WTC11 (cell line): Measurements from ENCODE around the gene FHOD3. TPM values are rescaled to one million over a fixed set of nuclear protein-coding genes. Genes with fewer than 3 reads are reported as not detected.

ENCODE experiments used
- ATAC-seq: fragments of 200-7000 bp; cut with Tn5 transposase; 2 replicates; pipeline ENCODE4 v1.10.0; 2021; ENCODE audit warnings: mild to moderate bottlenecking, moderate library complexity
- CTCF ChIA-PET: fragments of 300-600 bp; sonication (Branson Sonifier 250); formaldehyde crosslinking; loops from one replicate; lab custom pipeline; 2021; ENCODE audit warnings: antibody characterized with exemption; lab: Charles Lee
- POLR2A ChIA-PET: fragments of 350-600 bp; sonication (Branson Sonifier 250); formaldehyde crosslinking; loops from one replicate; lab custom pipeline; 2021; ENCODE audit warnings: antibody characterized with exemption; lab: Charles Lee
- DNase-seq: peaks from one replicate; pipeline ENCODE4 v3.0.0; 2021; ENCODE audit warnings: low spot score
- H3K27ac Mint-ChIP-seq: 2 replicates; pipeline ENCODE4 v1.8.0; 2021; ENCODE audit warnings: mixed read lengths
- H3K27me3 Mint-ChIP-seq: 2 replicates; pipeline ENCODE4 v1.8.0; 2021; ENCODE audit warnings: low read depth, mild to moderate bottlenecking, moderate library complexity, mixed read lengths
- H3K36me3 Mint-ChIP-seq: 2 replicates; pipeline ENCODE4 v1.8.0; 2021; ENCODE audit warnings: mixed read lengths
- H3K4me1 Mint-ChIP-seq: 2 replicates; pipeline ENCODE4 v1.8.0; 2022; ENCODE audit warnings: mixed read lengths
- H3K4me3 Mint-ChIP-seq: 2 replicates; pipeline ENCODE4 v1.8.0; 2021; ENCODE audit warnings: mild to moderate bottlenecking, moderate library complexity, mixed read lengths
- H3K9me3 Mint-ChIP-seq: 2 replicates; pipeline ENCODE4 v1.8.0; 2021; ENCODE audit warnings: mixed read lengths
- ARID4B ChIP-seq: sonication (generic); formaldehyde crosslinking; IDR thresholded peaks from 2 replicates; pipeline ENCODE4 v1.8.0; 2023; ENCODE audit warnings: missing genetic modification reagents, mild to moderate bottlenecking, borderline replicate concordance
- CDX4 ChIP-seq: fragments of 250-450 bp; sonication (Bioruptor Pico); IDR thresholded peaks from 2 replicates; pipeline ENCODE4 v1.9.0; 2021; ENCODE audit warnings: moderate library complexity, mild to moderate bottlenecking, inconsistent platforms, borderline replicate concordance
- ELF4 ChIP-seq: sonication (generic); formaldehyde crosslinking; IDR thresholded peaks from 2 replicates; pipeline ENCODE4 v1.8.1; 2022; ENCODE audit warnings: low read depth, mild to moderate bottlenecking, moderate library complexity, missing genetic modification reagents
- FOXJ3 ChIP-seq: sonication (generic); formaldehyde crosslinking; IDR thresholded peaks from 2 replicates; pipeline ENCODE4 v1.9.0; 2021; ENCODE audit warnings: missing genetic modification reagents, mild to moderate bottlenecking, borderline replicate concordance
- FOXK1 ChIP-seq: sonication (generic); formaldehyde crosslinking; IDR thresholded peaks from 2 replicates; pipeline ENCODE4 v1.8.0; 2022; ENCODE audit warnings: mild to moderate bottlenecking, moderate library complexity, missing genetic modification reagents
- HMGA2 ChIP-seq: fragments of 250-450 bp; sonication (Bioruptor Pico); IDR thresholded peaks from 2 replicates; pipeline ENCODE4 v1.4.0; 2021; ENCODE audit warnings: mild to moderate bottlenecking, moderate library complexity
- IRF1 ChIP-seq: sonication (generic); formaldehyde crosslinking; IDR thresholded peaks from 2 replicates; pipeline ENCODE4 v1.8.0; 2023; ENCODE audit warnings: missing genetic modification reagents
- JAZF1 ChIP-seq: fragments of 250-450 bp; sonication (Bioruptor Pico); IDR thresholded peaks from 2 replicates; pipeline ENCODE4 v1.9.0; 2021; ENCODE audit warnings: moderate library complexity, mild to moderate bottlenecking, inconsistent platforms
- JUN ChIP-seq: sonication (generic); formaldehyde crosslinking; IDR thresholded peaks from 2 replicates; pipeline ENCODE4 v1.8.0; 2023; ENCODE audit warnings: mild to moderate bottlenecking, missing genetic modification reagents
- MAX ChIP-seq: sonication (generic); formaldehyde crosslinking; IDR thresholded peaks from 2 replicates; pipeline ENCODE4 v1.8.0; 2022; ENCODE audit warnings: mild to moderate bottlenecking, missing genetic modification reagents
- NFE2L1 ChIP-seq: sonication (generic); formaldehyde crosslinking; IDR thresholded peaks from 2 replicates; pipeline ENCODE4 v1.8.1; 2023; ENCODE audit warnings: missing genetic modification reagents
- NR3C1 ChIP-seq: sonication (generic); formaldehyde crosslinking; conservative IDR thresholded peaks from 2 replicates; pipeline ENCODE4 v1.8.1; 2023; ENCODE audit warnings: low read depth, mild to moderate bottlenecking, missing genetic modification reagents
- PRRX2 ChIP-seq: fragments of 250-450 bp; sonication (Bioruptor Pico); IDR thresholded peaks from 2 replicates; pipeline ENCODE4 v1.8.0; 2021; ENCODE audit warnings: mild to moderate bottlenecking
- TEAD1 ChIP-seq: sonication (generic); formaldehyde crosslinking; IDR thresholded peaks from 2 replicates; pipeline ENCODE4 v1.8.0; 2022; ENCODE audit warnings: mild to moderate bottlenecking, missing genetic modification reagents
- USF1 ChIP-seq: sonication (generic); formaldehyde crosslinking; IDR thresholded peaks from 2 replicates; pipeline ENCODE4 v1.8.0; 2022; ENCODE audit warnings: mild to moderate bottlenecking, missing genetic modification reagents
- ZBTB43 ChIP-seq: sonication (generic); formaldehyde crosslinking; IDR thresholded peaks from 2 replicates; pipeline ENCODE4 v1.8.1; 2023; ENCODE audit warnings: mild to moderate bottlenecking, missing genetic modification reagents
- ZNF263 ChIP-seq: sonication (generic); formaldehyde crosslinking; IDR thresholded peaks from 2 replicates; pipeline ENCODE4 v1.8.1; 2022; ENCODE audit warnings: low read depth, mild to moderate bottlenecking, moderate library complexity, missing genetic modification reagents
- ZNF317 ChIP-seq: sonication (generic); formaldehyde crosslinking; IDR thresholded peaks from 2 replicates; pipeline ENCODE4 v1.8.1; 2023; ENCODE audit warnings: low read depth, mild to moderate bottlenecking, moderate library complexity, missing genetic modification reagents, borderline replicate concordance
- ZNF532 ChIP-seq: fragments of 250-450 bp; sonication (Bioruptor Pico); IDR thresholded peaks from 2 replicates; pipeline ENCODE4 v1.9.0; 2021; ENCODE audit warnings: mild to moderate bottlenecking, borderline replicate concordance
- ZSCAN18 ChIP-seq: fragments of 250-450 bp; sonication (Bioruptor Pico); IDR thresholded peaks from 2 replicates; pipeline ENCODE4 v2.1.2; 2022; ENCODE audit warnings: mild to moderate bottlenecking, moderate library complexity
- total RNA-seq: library from RNA; stranded (reverse); gene quantifications from 3 replicates; pipeline ENCODE4 v1.2.3, GENCODE V29; 2021

Gene FHOD3
- total RNA-seq, 1 experiment from 2014 or later = 3.8 TPM

GRCh38 chr18:36471393-36471792 is 173.9 kb downstream of the FHOD3 start:
- ATAC-seq = no peak
- ChIA-PET CTCF (no interaction called here), POLR2A (no interaction called here)
- no peak overlapping the region for H3K4me3 Mint-ChIP-seq
- DNase-seq = no peak
- peaks cover 37% of the 10 kb centered on the region for H3K4me1 Mint-ChIP-seq
- TF ChIP-seq JUN (CRISPR knock-in tag) (no peak), MAX (CRISPR knock-in tag) (no peak), ZNF532 (CRISPR knock-in tag) (no peak), FOXJ3 (CRISPR knock-in tag) (no peak), ZBTB43 (CRISPR knock-in tag) (no peak), PRRX2 (CRISPR knock-in tag) (no peak), HMGA2 (CRISPR knock-in tag) (no peak), ZSCAN18 (CRISPR knock-in tag) (no peak), NFE2L1 (CRISPR knock-in tag) (no peak), ZNF317 (CRISPR knock-in tag) (no peak), JAZF1 (no peak), ARID4B (CRISPR knock-in tag) (no peak)
- H3K36me3 Mint-ChIP-seq = no peaks in the 10 kb centered on the region
- no peaks in the 10 kb centered on the region for H3K27me3 Mint-ChIP-seq
- H3K9me3 Mint-ChIP-seq = no peaks in the 10 kb centered on the region; the same call in 1 of the 2 replicates
- H3K27ac Mint-ChIP-seq = no peak overlapping the region

GRCh38 chr18:36476433-36476832 is 178.9 kb downstream of the FHOD3 start:
- H3K9me3 Mint-ChIP-seq = peaks cover 7% of the 10 kb centered on the region; the same call in 1 of the 2 replicates
- peaks cover 39% of the 10 kb centered on the region for H3K4me1 Mint-ChIP-seq
- no peaks in the 10 kb centered on the region for H3K27me3 Mint-ChIP-seq
- ATAC-seq (no peak), DNase-seq (no peak)
- TF ChIP-seq TEAD1 (no peak), IRF1 (CRISPR knock-in tag) (no peak), ZNF263 (CRISPR knock-in tag) (no peak), NR3C1 (CRISPR knock-in tag) (no peak), CDX4 (CRISPR knock-in tag) (no peak), USF1 (CRISPR knock-in tag) (no peak), ELF4 (no peak), FOXK1 (CRISPR knock-in tag) (no peak)
- POLR2A ChIA-PET = no interaction called here
- no peak overlapping the region for H3K27ac Mint-ChIP-seq
- no peaks in the 10 kb centered on the region for H3K36me3 Mint-ChIP-seq
- CTCF ChIA-PET = interaction anchor here (0.5 kb wide), 1 partner anchor 39 kb away, joined by 3 read pairs; no protein-coding TSS in a partner anchor
- no peak overlapping the region for H3K4me3 Mint-ChIP-seq
